GM19025 (cell line): ENCODE results near the gene DDX39B.
A peak's percentile ranks its signal among the peaks of the same experiment; 100 is the strongest.
"Not testable (repeated sequence)": the region's sequence is repeated elsewhere in the genome, so short reads cannot be mapped to it uniquely, and the experiment has no call there.

Source experiments
- ATAC-seq: cut with Tn5 transposase; IDR thresholded peaks from one replicate; pipeline ENCODE4 v1.9.1; 2021; ENCODE audit warnings: mild to moderate bottlenecking, low read depth, moderate library complexity; ENCODE audit not compliant: unreplicated experiment

The DDX39B gene

GRCh38 chr6:31551371-31551770 lies 9.6 kb upstream of the DDX39B start:
- ATAC-seq: not testable (repeated sequence)

- no peak for ATAC-seq
Measured at GRCh38 chr6:31548544-31548873, 6.7 kb upstream of the DDX39B start.

- ATAC-seq: no peak
Measured at GRCh38 chr6:31547727-31548543, 6.1 kb upstream of the DDX39B start.

- peak; percentile 72 for ATAC-seq
Measured at GRCh38 chr6:31546958-31547726, 5.3 kb upstream of the DDX39B start, which contains the start of gene NFKBIL1. NFKBIL1 (plus strand) TSS chr6:31547608; CDS start chr6:31547695, 87 bp downstream.

GRCh38 chr6:31546339-31546957 lies 4.6 kb upstream of the DDX39B start, which contains the start of gene ATP6V1G2:
ATP6V1G2 (minus strand) TSS chr6:31546608; CDS start chr6:31546559, 49 bp downstream.
- ATAC-seq: no peak

GRCh38 chr6:31545291-31545690 lies 3.5 kb upstream of the DDX39B start:
- no peak for ATAC-seq

GRCh38 chr6:31544676-31545075 lies 2.9 kb upstream of the DDX39B start:
- ATAC-seq: no peak

GRCh38 chr6:31543639-31544038 lies 1.8 kb upstream of the DDX39B start:
- no peak for ATAC-seq

- ATAC-seq: no peak
Measured at GRCh38 chr6:31541059-31541657, 645 bp downstream of the DDX39B start.

GRCh38 chr6:31540640-31541039 lies 1.2 kb downstream of the DDX39B start:
- no peak for ATAC-seq

GRCh38 chr6:31538805-31539400 lies 2.9 kb downstream of the DDX39B start:
- no peak for ATAC-seq

GRCh38 chr6:31535538-31536324 lies 6.1 kb downstream of the DDX39B start:
- ATAC-seq: no peak

- ATAC-seq: no peak
Measured at GRCh38 chr6:31534521-31535040, 7.2 kb downstream of the DDX39B start.

GRCh38 chr6:31534011-31534410 lies 7.8 kb downstream of the DDX39B start:
- no peak for ATAC-seq

- ATAC-seq: no peak
Measured at GRCh38 chr6:31533455-31533841, 8.4 kb downstream of the DDX39B start.

- ATAC-seq: no peak
Measured at GRCh38 chr6:31532644-31533454, 9.0 kb downstream of the DDX39B start.

GRCh38 chr6:31531771-31532643 lies 9.8 kb downstream of the DDX39B start:
- ATAC-seq: no peak

GRCh38 chr6:31531162-31531561 lies 10.6 kb downstream of the DDX39B start:
- ATAC-seq: no peak
